Loucy (cell line): ENCODE data around the gene RAB40B.

Experiments used
- H2AFZ ChIP-seq: fragments of 200-600 bp; sonication (generic); 2 replicates; pipeline ENCODE4 v1.6.0; 2016; ENCODE audit warnings: antibody characterized with exemption, mild to moderate bottlenecking, low read length, moderate library complexity
- H3F3A ChIP-seq: fragments of 200-600 bp; 2 replicates; pipeline ENCODE4 v1.6.0; 2016; ENCODE audit warnings: antibody characterized with exemption, low read depth, mild to moderate bottlenecking
- H3K27me3 ChIP-seq: fragments of 200-600 bp; sonication (generic); 2 replicates; pipeline ENCODE4 v1.6.1; 2014; ENCODE audit warnings: low read length, mild to moderate bottlenecking; ENCODE audit not compliant: insufficient read depth, poor library complexity, severe bottlenecking
- H3K36me3 ChIP-seq: fragments of 200-600 bp; sonication (generic); 2 replicates; pipeline ENCODE4 v1.6.1; 2016; ENCODE audit warnings: low read length; ENCODE audit not compliant: insufficient read depth
- H3K4me1 ChIP-seq: fragments of 200-600 bp; sonication (generic); 2 replicates; pipeline ENCODE4 v1.5.1; 2014; ENCODE audit warnings: low read length, mild to moderate bottlenecking; ENCODE audit not compliant: insufficient read depth, poor library complexity, severe bottlenecking
- H3K4me2 ChIP-seq: fragments of 200-600 bp; sonication (generic); 2 replicates; pipeline ENCODE4 v1.6.0; 2014; ENCODE audit warnings: antibody characterized with exemption, low read length, low read depth, mild to moderate bottlenecking; ENCODE audit not compliant: poor library complexity, severe bottlenecking
- H3K4me3 ChIP-seq: fragments of 200-600 bp; sonication (generic); 2 replicates; pipeline ENCODE4 v1.5.1; 2014; ENCODE audit warnings: low read length, mild to moderate bottlenecking, mixed read lengths; ENCODE audit not compliant: poor library complexity, severe bottlenecking
- H3K79me2 ChIP-seq: fragments of 200-600 bp; sonication (generic); 2 replicates; pipeline ENCODE4 v1.6.1; 2014; ENCODE audit warnings: low read length; ENCODE audit not compliant: insufficient read depth
- H3K9ac ChIP-seq: fragments of 200-600 bp; sonication (generic); 2 replicates; pipeline ENCODE4 v1.6.0; 2014; ENCODE audit warnings: mild to moderate bottlenecking, low read depth, low read length, moderate library complexity; ENCODE audit not compliant: poor library complexity, severe bottlenecking
- H3K9me2 ChIP-seq: fragments of 200-600 bp; sonication (generic); replicated peaks from 2 replicates; pipeline ENCODE4 v1.6.1; 2016; ENCODE audit warnings: low read depth, low read length, mixed read lengths
- H3K9me3 ChIP-seq: fragments of 200-600 bp; sonication (generic); 2 replicates; pipeline ENCODE4 v1.6.1; 2014; ENCODE audit warnings: mild to moderate bottlenecking, antibody characterized with exemption, low read length, low read depth; ENCODE audit not compliant: insufficient read depth
- H4K20me1 ChIP-seq: fragments of 200-600 bp; sonication (generic); 2 replicates; pipeline ENCODE4 v1.6.0; 2014; ENCODE audit warnings: antibody characterized with exemption, low read length, mild to moderate bottlenecking; ENCODE audit not compliant: insufficient read depth, poor library complexity, severe bottlenecking
- EZH2phosphoT487 ChIP-seq: fragments of 200-600 bp; IDR thresholded peaks from 2 replicates; pipeline ENCODE4 v1.6.1; 2018; ENCODE audit warnings: antibody characterized with exemption, mild to moderate bottlenecking, moderate library complexity, borderline replicate concordance
- TF ChIP-seq, protein P1 (sequence below): fragments of 200-600 bp; sonication (generic); conservative IDR thresholded peaks from 2 replicates; pipeline ENCODE4 v1.5.1; 2014; ENCODE audit warnings: mild to moderate bottlenecking, antibody characterized with exemption, low read length

RAB40B gene

GRCh38 chr17:82662711-82663261, 35.7 kb downstream of the RAB40B start:
- no peak overlapping the region for H3K4me2 ChIP-seq
- H3K27me3 ChIP-seq: no peaks in the 10 kb centered on the region
- no peaks in the 10 kb centered on the region for H3K36me3 ChIP-seq
- H2AFZ ChIP-seq: no peak overlapping the region
- H3K9ac ChIP-seq: no peak overlapping the region
- H3F3A ChIP-seq: no peaks in the 10 kb centered on the region
- no peak overlapping the region for H3K4me3 ChIP-seq
- H3K79me2 ChIP-seq: no peaks in the 10 kb centered on the region
- no peaks in the 10 kb centered on the region for H3K9me3 ChIP-seq
- H3K4me1 ChIP-seq: no peaks in the 10 kb centered on the region
- H4K20me1 ChIP-seq: no peaks in the 10 kb centered on the region
- TF ChIP-seq, protein P1, sequence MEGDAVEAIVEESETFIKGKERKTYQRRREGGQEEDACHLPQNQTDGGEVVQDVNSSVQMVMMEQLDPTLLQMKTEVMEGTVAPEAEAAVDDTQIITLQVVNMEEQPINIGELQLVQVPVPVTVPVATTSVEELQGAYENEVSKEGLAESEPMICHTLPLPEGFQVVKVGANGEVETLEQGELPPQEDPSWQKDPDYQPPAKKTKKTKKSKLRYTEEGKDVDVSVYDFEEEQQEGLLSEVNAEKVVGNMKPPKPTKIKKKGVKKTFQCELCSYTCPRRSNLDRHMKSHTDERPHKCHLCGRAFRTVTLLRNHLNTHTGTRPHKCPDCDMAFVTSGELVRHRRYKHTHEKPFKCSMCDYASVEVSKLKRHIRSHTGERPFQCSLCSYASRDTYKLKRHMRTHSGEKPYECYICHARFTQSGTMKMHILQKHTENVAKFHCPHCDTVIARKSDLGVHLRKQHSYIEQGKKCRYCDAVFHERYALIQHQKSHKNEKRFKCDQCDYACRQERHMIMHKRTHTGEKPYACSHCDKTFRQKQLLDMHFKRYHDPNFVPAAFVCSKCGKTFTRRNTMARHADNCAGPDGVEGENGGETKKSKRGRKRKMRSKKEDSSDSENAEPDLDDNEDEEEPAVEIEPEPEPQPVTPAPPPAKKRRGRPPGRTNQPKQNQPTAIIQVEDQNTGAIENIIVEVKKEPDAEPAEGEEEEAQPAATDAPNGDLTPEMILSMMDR: no peak
- no peak for TF ChIP-seq EZH2phosphoT487
- H3K9me2 ChIP-seq: no peaks in the 10 kb centered on the region

- no peaks in the 10 kb centered on the region for H4K20me1 ChIP-seq
- no peak for TF ChIP-seq EZH2phosphoT487
- TF ChIP-seq, protein P1: no peak
- H3K9me3 ChIP-seq: no peaks in the 10 kb centered on the region
Observed at GRCh38 chr17:82661717-82662683, 36.5 kb downstream of the RAB40B start.

DNA sequence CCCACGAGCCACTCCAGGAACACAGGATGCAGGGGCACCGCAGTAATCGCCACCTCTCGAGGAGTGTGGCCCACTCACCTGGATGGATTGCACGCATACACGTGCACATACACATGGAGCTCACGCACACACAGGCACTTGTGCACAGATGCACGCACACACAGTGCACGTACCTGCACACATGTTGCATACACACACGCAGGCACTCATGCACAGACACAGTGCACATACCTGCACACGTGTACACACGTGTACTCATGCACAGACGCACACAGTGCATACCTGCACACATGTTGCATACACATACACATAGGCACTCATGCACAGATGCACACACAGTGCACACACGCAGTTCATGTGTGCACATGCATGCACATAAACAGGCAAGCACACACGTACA, 38.6 kb downstream of the RAB40B start:
- Histone ChIP-seq H3K27me3 (no peaks in the 10 kb centered on the region), H3K9me2 (no peaks in the 10 kb centered on the region), H3K4me3 (no peak overlapping the region), H3F3A (no peaks in the 10 kb centered on the region), H3K9me3 (no peaks in the 10 kb centered on the region), H3K36me3 (no peaks in the 10 kb centered on the region), H3K4me1 (no peaks in the 10 kb centered on the region), H3K4me2 (no peak overlapping the region), H3K79me2 (no peaks in the 10 kb centered on the region), H3K9ac (no peak overlapping the region), H2AFZ (no peak overlapping the region), H4K20me1 (no peaks in the 10 kb centered on the region)
- TF ChIP-seq, protein P1: no peak
- TF ChIP-seq EZH2phosphoT487: no peak

More at GRCh38 chr17:82661717-82662683, 36.5 kb downstream of the RAB40B start:
- Histone ChIP-seq H3K4me2 (no peak overlapping the region), H3F3A (no peaks in the 10 kb centered on the region), H3K9me2 (no peaks in the 10 kb centered on the region), H3K4me1 (no peaks in the 10 kb centered on the region), H3K9ac (no peak overlapping the region), H3K36me3 (no peaks in the 10 kb centered on the region), H2AFZ (no peak overlapping the region), H3K27me3 (no peaks in the 10 kb centered on the region), H3K4me3 (no peak overlapping the region), H3K79me2 (no peaks in the 10 kb centered on the region)
